HepG2 (cell line): Measurements from ENCODE around the gene FAM200B. TPM values are rescaled to one million over a fixed set of nuclear protein-coding genes. Genes with fewer than 3 reads are reported as not detected.

Experiments used
- AKAP8 ChIP-seq: sonication (generic); formaldehyde crosslinking; IDR thresholded peaks from 2 replicates; pipeline ENCODE4 v1.5.1; 2020; ENCODE audit warnings: mild to moderate bottlenecking, missing genetic modification reagents
- CENPT ChIP-seq: sonication (generic); formaldehyde crosslinking; IDR thresholded peaks from 2 replicates; pipeline ENCODE4 v1.8.0; 2022; ENCODE audit warnings: low read depth, mild to moderate bottlenecking, moderate library complexity, missing genetic modification reagents
- ELF3 ChIP-seq: IDR thresholded peaks from 2 replicates; pipeline ENCODE4 v1.6.1; 2016; ENCODE audit warnings: missing genetic modification reagents, missing compliant biosample characterization
- FOXA3 ChIP-seq: IDR thresholded peaks from 2 replicates; pipeline ENCODE4 v1.6.1; 2016; ENCODE audit warnings: missing genetic modification reagents, missing compliant biosample characterization
- HDAC6 ChIP-seq: fragments of 200-600 bp; sonication (generic); IDR thresholded peaks from 2 replicates; pipeline ENCODE4 v1.7.0; 2017; ENCODE audit warnings: mild to moderate bottlenecking, antibody characterized with exemption, low read length, low read depth
- JDP2 ChIP-seq: sonication (generic); formaldehyde crosslinking; IDR thresholded peaks from 2 replicates; pipeline ENCODE4 v1.8.1; 2022; ENCODE audit warnings: missing genetic modification reagents, borderline replicate concordance
- MXD4 ChIP-seq: IDR thresholded peaks from 2 replicates; pipeline ENCODE4 v1.6.1; 2016; ENCODE audit warnings: mild to moderate bottlenecking, missing biosample characterization, missing genetic modification reagents
- MXI1 ChIP-seq: IDR thresholded peaks from 3 replicates; pipeline ENCODE4 v1.6.1; 2012; ENCODE audit warnings: low read depth, low read length, inconsistent platforms, borderline replicate concordance
- PHF5A ChIP-seq: IDR thresholded peaks from one replicate; pipeline ENCODE4 v1.6.1; 2018; ENCODE audit warnings: low read depth, missing genetic modification reagents; ENCODE audit not compliant: unreplicated experiment
- RBM39 ChIP-seq: fragments of 200-400 bp; formaldehyde crosslinking; IDR thresholded peaks from one replicate; pipeline ENCODE4 v1.6.1; 2018; ENCODE audit warnings: antibody characterized with exemption, mild to moderate bottlenecking, low read depth, low read length; ENCODE audit not compliant: poor library complexity, severe bottlenecking
- SOX6 ChIP-seq, 2 experiments: fragments of 450-650 bp in 1 of 2; sonication (generic) in 1 of 2; formaldehyde crosslinking in 1 of 2; IDR thresholded peaks; 2 replicates each; pipeline versions ENCODE4 v1.4.0 to v1.6.1; 2017 to 2020; ENCODE audit warnings: antibody characterized with exemption in 1 of 2, mild to moderate bottlenecking in 1 of 2, missing genetic modification reagents in 1 of 2
- TERF1 ChIP-seq: sonication (generic); formaldehyde crosslinking; IDR thresholded peaks from 2 replicates; pipeline ENCODE4 v1.8.0; 2022; ENCODE audit warnings: mild to moderate bottlenecking, missing genetic modification reagents, moderate library complexity
- ZBTB49 ChIP-seq: sonication (generic); formaldehyde crosslinking; IDR thresholded peaks from 2 replicates; pipeline ENCODE4 v1.4.0; 2020; ENCODE audit warnings: missing genetic modification reagents, borderline replicate concordance
- ZNF136 ChIP-seq: sonication (generic); formaldehyde crosslinking; IDR thresholded peaks from 2 replicates; pipeline ENCODE4 v1.8.1; 2022; ENCODE audit warnings: low read depth, mild to moderate bottlenecking, moderate library complexity, missing genetic modification reagents
- ZNF441 ChIP-seq: sonication (generic); formaldehyde crosslinking; IDR thresholded peaks from 2 replicates; pipeline ENCODE4 v1.7.0; 2021; ENCODE audit warnings: missing genetic modification reagents, borderline replicate concordance
- ZNF563 ChIP-seq: sonication (generic); formaldehyde crosslinking; IDR thresholded peaks from 2 replicates; pipeline ENCODE4 v1.8.0; 2022; ENCODE audit warnings: mild to moderate bottlenecking, moderate library complexity, missing genetic modification reagents
- ZNF770 ChIP-seq: sonication (generic); formaldehyde crosslinking; IDR thresholded peaks from 2 replicates; pipeline ENCODE4 v1.5.0; 2020; ENCODE audit warnings: mild to moderate bottlenecking, missing genetic modification reagents
- polyA plus RNA-seq, 8 experiments: library from polyadenylated mRNA; depleted of rRNA in 3 of 8; stranded (reverse) in 7 of 8; unstranded in 1 of 8; fragments of >200 nt; fragmentation: Illumina TruSeq in 4 of 8; extraction: Trizol in 4 of 8; gene quantifications; 2 replicates each; pipeline versions ENCODE4 v1.2.1 to v1.2.3, GENCODE V29; 2011 to 2016; ENCODE audit warnings: low read depth in 4 of 8, missing spikeins in 1 of 8, mixed read lengths in 1 of 8; ENCODE audit not compliant: insufficient read depth in 1 of 8
- total RNA-seq, 5 experiments: library from RNA; depleted of rRNA; stranded (reverse); fragments of >200 nt; fragmentation: Illumina TruSeq; extraction: Trizol; gene quantifications; 2 replicates each; pipeline ENCODE4 v1.2.3, GENCODE V29; 2016; ENCODE audit warnings: low read depth in 1 of 5
- TF ChIP-seq, protein P1 (sequence below): sonication (generic); formaldehyde crosslinking; IDR thresholded peaks from 2 replicates; pipeline ENCODE4 v1.5.1; 2020; ENCODE audit warnings: missing genetic modification reagents, mild to moderate bottlenecking, borderline replicate concordance
- TF ChIP-seq, protein P2 (sequence below): sonication (generic); formaldehyde crosslinking; IDR thresholded peaks from 2 replicates; pipeline ENCODE4 v1.8.1; 2023; ENCODE audit warnings: missing genetic modification reagents, inconsistent platforms, borderline replicate concordance

The FAM200B gene
- total and polyA plus RNA-seq, 2 of the 13 experiments (the other 11 are each of a cell fraction or from before 2014, with no cell fraction given) = 25.6 to 41.8 TPM

DNA sequence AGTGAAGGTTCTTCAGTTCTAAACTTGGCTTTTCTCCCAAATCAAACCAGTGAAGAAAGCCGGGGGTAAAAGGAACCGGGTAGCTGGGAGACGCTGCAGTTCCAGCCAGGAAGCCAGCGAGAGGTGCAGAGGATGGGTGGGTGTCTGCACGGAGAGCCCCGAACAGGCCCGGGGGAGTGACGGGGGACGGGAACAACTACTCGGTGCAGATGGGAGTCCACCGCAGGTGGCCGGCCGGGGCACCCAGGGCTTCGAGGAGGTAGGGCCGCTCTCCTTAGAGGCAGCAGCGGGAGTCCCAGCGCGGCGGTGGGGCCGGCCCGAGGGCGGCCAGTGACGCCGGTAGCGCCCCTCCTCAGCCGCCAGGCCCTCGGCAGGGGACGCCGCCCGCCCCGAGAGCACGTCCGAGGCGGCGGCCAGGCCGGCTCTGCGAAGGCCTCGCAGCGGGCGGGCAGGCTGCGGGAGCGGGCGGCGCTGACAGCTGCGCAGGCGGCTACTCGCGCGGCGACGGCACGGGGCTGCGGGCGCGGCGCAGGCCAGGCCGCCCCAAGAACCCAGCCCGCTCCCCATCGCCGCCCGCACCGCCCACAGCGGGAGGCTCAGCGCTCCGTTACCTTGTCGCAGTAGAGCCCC lies 26.9 kb upstream of the FAM200B start (continued):
- TF ChIP-seq PHF5A (CRISPR knock-in tag) (no peak), ZNF441 (CRISPR knock-in tag) (0 out of 2 replicates have a peak, but pooled peaks have one; percentile 33), TERF1 (peak; percentile 18; the same call in 1 of the 2 replicates), JDP2 (CRISPR knock-in tag) (no peak), MXD4 (0 out of 2 replicates have a peak, but pooled peaks have one; percentile 5), FOXA3 (CRISPR knock-in tag) (no peak), AKAP8 (CRISPR knock-in tag) (0 out of 2 replicates have a peak, but pooled peaks have one; percentile 46), RBM39 (no peak), ELF3 (CRISPR knock-in tag) (no peak), ZNF770 (0 out of 2 replicates have a peak, but pooled peaks have one; percentile 17), ZBTB49 (CRISPR knock-in tag) (no peak), ZNF563 (CRISPR knock-in tag) (0 out of 2 replicates have a peak, but pooled peaks have one; percentile 4), SOX6 (IDR thresholded peaks at IDR 0.05) (no peak), SOX6 (CRISPR knock-in tag; IDR thresholded peaks at IDR 0.05) (no peak), HDAC6 (no peak), ZNF136 (CRISPR knock-in tag) (no peak), CENPT (0 out of 2 replicates have a peak, but pooled peaks have one; percentile 23), MXI1 (peak; percentile 7; the same call in 1 of the 3 replicates)
- TF ChIP-seq, protein P1, sequence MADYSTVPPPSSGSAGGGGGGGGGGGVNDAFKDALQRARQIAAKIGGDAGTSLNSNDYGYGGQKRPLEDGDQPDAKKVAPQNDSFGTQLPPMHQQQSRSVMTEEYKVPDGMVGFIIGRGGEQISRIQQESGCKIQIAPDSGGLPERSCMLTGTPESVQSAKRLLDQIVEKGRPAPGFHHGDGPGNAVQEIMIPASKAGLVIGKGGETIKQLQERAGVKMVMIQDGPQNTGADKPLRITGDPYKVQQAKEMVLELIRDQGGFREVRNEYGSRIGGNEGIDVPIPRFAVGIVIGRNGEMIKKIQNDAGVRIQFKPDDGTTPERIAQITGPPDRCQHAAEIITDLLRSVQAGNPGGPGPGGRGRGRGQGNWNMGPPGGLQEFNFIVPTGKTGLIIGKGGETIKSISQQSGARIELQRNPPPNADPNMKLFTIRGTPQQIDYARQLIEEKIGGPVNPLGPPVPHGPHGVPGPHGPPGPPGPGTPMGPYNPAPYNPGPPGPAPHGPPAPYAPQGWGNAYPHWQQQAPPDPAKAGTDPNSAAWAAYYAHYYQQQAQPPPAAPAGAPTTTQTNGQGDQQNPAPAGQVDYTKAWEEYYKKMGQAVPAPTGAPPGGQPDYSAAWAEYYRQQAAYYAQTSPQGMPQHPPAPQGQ = no peak
- TF ChIP-seq, protein P2, sequence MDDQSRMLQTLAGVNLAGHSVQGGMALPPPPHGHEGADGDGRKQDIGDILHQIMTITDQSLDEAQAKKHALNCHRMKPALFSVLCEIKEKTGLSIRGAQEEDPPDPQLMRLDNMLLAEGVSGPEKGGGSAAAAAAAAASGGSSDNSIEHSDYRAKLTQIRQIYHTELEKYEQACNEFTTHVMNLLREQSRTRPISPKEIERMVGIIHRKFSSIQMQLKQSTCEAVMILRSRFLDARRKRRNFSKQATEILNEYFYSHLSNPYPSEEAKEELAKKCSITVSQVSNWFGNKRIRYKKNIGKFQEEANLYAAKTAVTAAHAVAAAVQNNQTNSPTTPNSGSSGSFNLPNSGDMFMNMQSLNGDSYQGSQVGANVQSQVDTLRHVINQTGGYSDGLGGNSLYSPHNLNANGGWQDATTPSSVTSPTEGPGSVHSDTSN = no peak
